Fibroblast of lung (primary cell): Measurements from ENCODE around the gene ALAS1. TPM values are rescaled to one million over a fixed set of nuclear protein-coding genes. Genes with fewer than 3 reads are reported as not detected.

Experiments used
- DNase-seq, 2 donors: peaks; one replicate each; pipeline versions ENCODE4 v3.0.0 to v3.0.0-alpha.2; 2010; ENCODE audit warnings: low read depth in 2 of 2
- H2AFZ ChIP-seq: 2 replicates; pipeline ENCODE4 v1.5.1; 2012; ENCODE audit warnings: low read length, control low read depth, inconsistent platforms
- H3K27ac ChIP-seq: 2 replicates; pipeline ENCODE4 v1.5.1; 2011; ENCODE audit warnings: low read length, control low read depth; ENCODE audit not compliant: insufficient read depth
- H3K27me3 ChIP-seq: 2 replicates; pipeline ENCODE4 v1.5.1; 2011; ENCODE audit warnings: mild to moderate bottlenecking, low read length; ENCODE audit not compliant: control insufficient read depth, insufficient read depth
- H3K36me3 ChIP-seq: 2 replicates; pipeline ENCODE4 v1.5.1; 2011; ENCODE audit warnings: low read length; ENCODE audit not compliant: control insufficient read depth, insufficient read depth
- H3K4me1 ChIP-seq: 2 replicates; pipeline ENCODE4 v1.5.1; 2011; ENCODE audit warnings: low read length; ENCODE audit not compliant: control insufficient read depth, insufficient read depth; ENCODE audit errors: extremely low read depth
- H3K4me2 ChIP-seq: 2 replicates; pipeline ENCODE4 v1.5.1; 2011; ENCODE audit warnings: low read length, control low read depth; ENCODE audit not compliant: insufficient read depth; ENCODE audit errors: extremely low read depth
- H3K4me3 ChIP-seq, 4 experiments: fragments of 200-600 bp in 1 of 4; sonication (generic) in 1 of 4; replicated peaks in 1 of 4; 2 replicates each; pipeline ENCODE4 v1.5.1; 2011 to 2016; ENCODE audit warnings: low read length in 4 of 4, low read depth in 3 of 4, mild to moderate bottlenecking in 3 of 4, control low read depth in 2 of 4, inconsistent platforms in 1 of 4, mixed read lengths in 1 of 4; ENCODE audit not compliant: insufficient read depth in 1 of 4; ENCODE audit errors: control extremely low read depth in 1 of 4
- H3K79me2 ChIP-seq: 2 replicates; pipeline ENCODE4 v1.5.1; 2012; ENCODE audit warnings: mild to moderate bottlenecking, low read length, inconsistent platforms; ENCODE audit not compliant: control insufficient read depth, insufficient read depth
- H3K9ac ChIP-seq: 2 replicates; pipeline ENCODE4 v1.5.1; 2011; ENCODE audit warnings: mild to moderate bottlenecking, low read length, control low read depth; ENCODE audit not compliant: insufficient read depth
- H3K9me3 ChIP-seq: 2 replicates; pipeline ENCODE4 v1.5.1; 2012; ENCODE audit warnings: low read depth, low read length; ENCODE audit not compliant: control insufficient read depth, insufficient read depth
- H4K20me1 ChIP-seq: 2 replicates; pipeline ENCODE4 v1.5.1; 2011; ENCODE audit warnings: low read length; ENCODE audit not compliant: control insufficient read depth, insufficient read depth; ENCODE audit errors: extremely low read depth
- EZH2 ChIP-seq: IDR thresholded peaks from 2 replicates; pipeline ENCODE4 v1.5.1; 2012; ENCODE audit warnings: low read length, control low read depth, mild to moderate bottlenecking; ENCODE audit errors: missing control alignments
- polyA plus RNA-seq, 2 donors: library from polyadenylated mRNA; depleted of rRNA in 1 of 2; stranded (reverse) in 1 of 2; unstranded in 1 of 2; fragments of >200 nt; gene quantifications; 2 replicates each; pipeline ENCODE4 v1.2.1, GENCODE V29; 2011 to 2012; ENCODE audit warnings: missing spikeins in 1 of 2
- total RNA-seq: library from RNA; depleted of rRNA; stranded (reverse); fragments of >200 nt; gene quantifications from 2 replicates; pipeline ENCODE4 v1.2.1, GENCODE V29; 2014
- TF ChIP-seq, protein P1 (sequence below), 2 donors: IDR thresholded peaks in 1 of 2; conservative IDR thresholded peaks in 1 of 2; 1 replicate in 1 of 2; 2 replicates in 1 of 2; pipeline ENCODE4 v1.5.1; 2011 to 2012; ENCODE audit warnings: low read length in 2 of 2, control low read depth in 1 of 2, inconsistent platforms in 1 of 2, low read depth in 1 of 2, mild to moderate bottlenecking in 1 of 2

The ALAS1 gene
- total and polyA plus RNA-seq, 2 donors (not counting 1 experiment from before 2014, with no cell fraction given) = 60.9 to 61.8 TPM

DNA sequence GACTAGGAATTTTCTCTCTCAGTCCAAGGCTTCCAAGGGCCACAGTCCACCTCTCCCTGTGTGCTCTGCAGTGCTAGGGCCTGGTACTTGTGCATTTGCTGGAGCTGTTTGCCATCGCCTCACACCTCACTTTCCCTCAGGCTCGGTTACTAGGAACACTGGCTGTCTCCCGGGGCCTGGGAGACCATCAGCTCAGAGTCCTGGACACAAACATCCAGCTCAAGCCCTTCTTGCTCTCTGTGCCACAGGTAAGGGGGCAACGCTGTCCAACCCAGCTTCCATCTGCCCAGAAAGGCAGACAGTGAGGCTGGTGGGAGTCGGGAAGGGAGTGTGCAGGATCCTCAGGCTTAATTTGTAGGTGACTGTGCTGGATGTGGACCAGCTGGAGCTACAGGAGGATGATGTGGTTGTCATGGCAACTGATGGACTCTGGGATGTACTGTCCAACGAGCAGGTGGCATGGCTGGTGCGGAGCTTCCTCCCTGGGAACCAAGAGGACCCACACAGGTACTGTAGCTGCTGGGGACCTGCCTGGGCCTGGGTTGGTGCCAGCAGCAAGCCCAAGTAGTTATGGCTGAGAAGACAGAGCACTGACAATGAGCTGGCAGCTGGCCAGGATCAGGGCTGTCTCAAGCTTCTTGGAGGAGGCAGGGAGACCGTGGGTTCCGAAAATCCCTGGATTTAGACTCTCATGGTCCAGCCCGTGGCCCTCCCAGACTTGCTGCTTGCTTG is 51.0 kb downstream of the ALAS1 start:
- no peaks in the 10 kb centered on the region for H3K79me2 ChIP-seq
- H3K9ac ChIP-seq = no peak overlapping the region
- peak; percentile 14 to 15 for DNase-seq
- peaks cover 19% of the 10 kb centered on the region for H3K36me3 ChIP-seq
- H3K4me3 ChIP-seq = no peak overlapping the region
- H3K4me2 ChIP-seq = no peak overlapping the region
- no peaks in the 10 kb centered on the region for H3K27me3 ChIP-seq
- H4K20me1 ChIP-seq = no peaks in the 10 kb centered on the region
- H3K27ac ChIP-seq = no peak overlapping the region
- H3K9me3 ChIP-seq = no peaks in the 10 kb centered on the region
- H2AFZ ChIP-seq = no peak overlapping the region
- H3K4me1 ChIP-seq = peaks cover 2% of the 10 kb centered on the region
- TF ChIP-seq, protein P1, sequence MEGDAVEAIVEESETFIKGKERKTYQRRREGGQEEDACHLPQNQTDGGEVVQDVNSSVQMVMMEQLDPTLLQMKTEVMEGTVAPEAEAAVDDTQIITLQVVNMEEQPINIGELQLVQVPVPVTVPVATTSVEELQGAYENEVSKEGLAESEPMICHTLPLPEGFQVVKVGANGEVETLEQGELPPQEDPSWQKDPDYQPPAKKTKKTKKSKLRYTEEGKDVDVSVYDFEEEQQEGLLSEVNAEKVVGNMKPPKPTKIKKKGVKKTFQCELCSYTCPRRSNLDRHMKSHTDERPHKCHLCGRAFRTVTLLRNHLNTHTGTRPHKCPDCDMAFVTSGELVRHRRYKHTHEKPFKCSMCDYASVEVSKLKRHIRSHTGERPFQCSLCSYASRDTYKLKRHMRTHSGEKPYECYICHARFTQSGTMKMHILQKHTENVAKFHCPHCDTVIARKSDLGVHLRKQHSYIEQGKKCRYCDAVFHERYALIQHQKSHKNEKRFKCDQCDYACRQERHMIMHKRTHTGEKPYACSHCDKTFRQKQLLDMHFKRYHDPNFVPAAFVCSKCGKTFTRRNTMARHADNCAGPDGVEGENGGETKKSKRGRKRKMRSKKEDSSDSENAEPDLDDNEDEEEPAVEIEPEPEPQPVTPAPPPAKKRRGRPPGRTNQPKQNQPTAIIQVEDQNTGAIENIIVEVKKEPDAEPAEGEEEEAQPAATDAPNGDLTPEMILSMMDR (conservative IDR thresholded peaks at IDR 0.05 in 1 of 2, IDR thresholded peaks at IDR 0.05 in 1 of 2; ENCODE audit: low read depth in 1 of 2, low read length in 2 of 2) = no peak
- TF ChIP-seq EZH2 = no peak

DNA sequence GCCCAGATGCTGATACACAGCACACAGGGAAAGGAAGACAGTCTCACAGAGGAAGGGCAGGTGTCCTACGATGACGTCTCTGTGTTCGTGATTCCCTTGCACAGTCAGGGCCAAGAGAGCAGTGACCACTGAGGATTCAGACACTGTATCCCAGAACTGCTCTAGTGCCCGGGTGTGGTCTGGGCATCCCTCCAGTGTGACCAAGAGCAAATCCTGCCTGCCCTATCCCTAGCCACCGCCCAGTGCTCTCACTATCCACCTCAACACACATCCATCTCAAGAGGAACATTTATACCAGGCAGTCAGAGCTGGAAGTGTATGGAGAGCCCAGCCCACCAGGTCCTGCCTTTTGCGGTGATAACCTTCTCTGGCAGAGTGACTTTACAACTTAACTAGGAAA is 51.7 kb downstream of the ALAS1 start:
- H3K27ac ChIP-seq = no peak overlapping the region
- H3K4me3 ChIP-seq = no peak overlapping the region
- H4K20me1 ChIP-seq = no peaks in the 10 kb centered on the region
- no peak overlapping the region for H3K9ac ChIP-seq
- H2AFZ ChIP-seq = no peak overlapping the region
- no peaks in the 10 kb centered on the region for H3K27me3 ChIP-seq
- H3K4me2 ChIP-seq = no peak overlapping the region
- H3K36me3 ChIP-seq = peaks cover 20% of the 10 kb centered on the region
- no peaks in the 10 kb centered on the region for H3K79me2 ChIP-seq
- no peaks in the 10 kb centered on the region for H3K9me3 ChIP-seq
- H3K4me1 ChIP-seq = peaks cover 2% of the 10 kb centered on the region
- no peak for DNase-seq
- TF ChIP-seq, protein P1 (conservative IDR thresholded peaks at IDR 0.05 in 1 of 2, IDR thresholded peaks at IDR 0.05 in 1 of 2; ENCODE audit: low read depth in 1 of 2, low read length in 2 of 2) = no peak
- TF ChIP-seq EZH2 = no peak

DNA sequence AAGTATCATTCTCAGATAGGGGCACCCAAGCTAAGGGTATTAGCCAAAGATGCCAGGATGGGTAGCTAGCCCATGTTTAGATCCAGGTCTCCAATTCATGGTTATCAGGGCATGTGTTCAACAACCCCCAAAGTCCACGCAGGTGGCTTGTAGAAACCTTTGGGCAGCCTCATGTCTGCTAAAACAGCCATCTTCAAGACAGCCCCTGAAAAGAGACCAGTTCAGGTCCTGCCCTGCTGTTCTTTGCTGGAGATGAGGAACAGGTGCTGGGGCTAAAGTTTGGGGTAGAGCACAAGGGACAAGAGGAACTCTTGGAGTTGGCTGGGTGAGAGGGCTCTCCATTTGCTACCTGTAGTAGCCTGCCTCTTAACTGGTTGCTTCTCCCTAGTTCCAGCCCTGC is 52.2 kb downstream of the ALAS1 start:
- Histone ChIP-seq H3K27me3 (no peaks in the 10 kb centered on the region), H3K79me2 (no peaks in the 10 kb centered on the region), H3K4me2 (no peak overlapping the region), H3K36me3 (peaks cover 20% of the 10 kb centered on the region), H3K27ac (no peak overlapping the region), H2AFZ (no peak overlapping the region), H3K9me3 (no peaks in the 10 kb centered on the region), H4K20me1 (no peaks in the 10 kb centered on the region), H3K9ac (no peak overlapping the region), H3K4me3 (no peak overlapping the region), H3K4me1 (peaks cover 2% of the 10 kb centered on the region)
- no peak for DNase-seq
- TF ChIP-seq, protein P1 (conservative IDR thresholded peaks at IDR 0.05 in 1 of 2, IDR thresholded peaks at IDR 0.05 in 1 of 2; ENCODE audit: low read depth in 1 of 2, low read length in 2 of 2) = no peak
